Measurements from ENCODE around the gene NUCKS1. TPM values are rescaled to one million over a fixed set of nuclear protein-coding genes. Genes with fewer than 3 reads are reported as not detected.

NUCKS1 gene
- total and polyA plus RNA-seq, 2 of the 13 experiments (the other 11 are each of a cell fraction or from before 2014, with no cell fraction given), result 35.5 to 117 TPM

DNA sequence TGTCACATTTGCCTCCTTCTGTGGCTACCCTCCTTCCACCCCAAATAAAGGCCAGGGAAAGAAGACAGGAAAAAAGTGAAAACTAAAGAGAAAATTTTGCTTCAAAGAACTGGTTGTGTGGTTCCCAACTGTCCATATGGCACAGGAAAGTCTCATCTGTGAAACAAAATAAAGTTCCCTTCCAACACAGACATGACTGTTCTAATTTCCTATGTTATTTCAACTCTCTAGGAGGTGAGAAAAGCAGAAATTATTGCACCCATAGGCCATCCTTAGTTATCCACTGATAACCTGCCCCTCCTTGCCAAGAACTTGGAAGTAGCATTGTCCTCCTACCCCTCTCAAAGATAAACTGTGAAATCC, 33.4 kb upstream of the NUCKS1 start:
- in situ Hi-C loops (cut with HindIII; ENCODE audit: extremely low pct_ligation_motif_present, low pct_unique_long_range_greater_than_20kb), result no loop called here
- DNase-seq (ENCODE audit: low spot score) (no peak), FAIRE-seq (no peak), ATAC-seq (no peak)
- no peaks in the 10 kb centered on the region for H3K36me3 ChIP-seq (replicated peaks in 1 of 2; ENCODE audit: control insufficient read depth in 1 of 2, insufficient read depth in 2 of 2, low read length in 2 of 2)
- H3K9ac ChIP-seq (ENCODE audit: insufficient read depth, low read depth, low read length), result no peak overlapping the region
- POLR2A ChIA-PET, result no interaction called here
- CTCF ChIA-PET (ENCODE audit: low intra/inter-chr PET ratio, low total read pairs), result no interaction called here
- no peaks in the 10 kb centered on the region for H3K79me2 ChIP-seq (ENCODE audit: insufficient read depth, low read length)
- no TSS peak for BruUV-seq (replicated peaks)
- no peak overlapping the region for H3K4me3 ChIP-seq (replicated peaks in 1 of 3; ENCODE audit: insufficient read depth in 1 of 3, low read depth in 2 of 3, low read length in 3 of 3)
- no peaks in the 10 kb centered on the region for H4K20me1 ChIP-seq (ENCODE audit: insufficient read depth, low read length)
- H3K27me3 ChIP-seq (ENCODE audit: control insufficient read depth in 1 of 2, insufficient read depth in 2 of 2, low read length in 2 of 2), result peaks cover 0 to 5% of the 10 kb centered on the region in 2 experiments; a peak in 1 of 5 replicates
- intact Hi-C loops (cut with micrococcal nuclease; ENCODE audit: unreplicated experiment), result no loop called here
- H2AFZ ChIP-seq (ENCODE audit: low read length), result no peak overlapping the region
- no peaks in the 10 kb centered on the region for H3K9me3 ChIP-seq (ENCODE audit: low read length)
- TF ChIP-seq, protein P1, sequence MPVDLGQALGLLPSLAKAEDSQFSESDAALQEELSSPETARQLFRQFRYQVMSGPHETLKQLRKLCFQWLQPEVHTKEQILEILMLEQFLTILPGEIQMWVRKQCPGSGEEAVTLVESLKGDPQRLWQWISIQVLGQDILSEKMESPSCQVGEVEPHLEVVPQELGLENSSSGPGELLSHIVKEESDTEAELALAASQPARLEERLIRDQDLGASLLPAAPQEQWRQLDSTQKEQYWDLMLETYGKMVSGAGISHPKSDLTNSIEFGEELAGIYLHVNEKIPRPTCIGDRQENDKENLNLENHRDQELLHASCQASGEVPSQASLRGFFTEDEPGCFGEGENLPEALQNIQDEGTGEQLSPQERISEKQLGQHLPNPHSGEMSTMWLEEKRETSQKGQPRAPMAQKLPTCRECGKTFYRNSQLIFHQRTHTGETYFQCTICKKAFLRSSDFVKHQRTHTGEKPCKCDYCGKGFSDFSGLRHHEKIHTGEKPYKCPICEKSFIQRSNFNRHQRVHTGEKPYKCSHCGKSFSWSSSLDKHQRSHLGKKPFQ (CRISPR knock-in tag; IDR thresholded peaks at IDR 0.05; ENCODE audit: insufficient replicate concordance), result no peak
- TF ChIP-seq TCF7L2 (IDR thresholded peaks at IDR 0.05; ENCODE audit: low read depth, low read length) (no peak), ZNF747 (CRISPR knock-in tag; IDR thresholded peaks at IDR 0.05; ENCODE audit: borderline replicate concordance) (no peak), MATR3 (CRISPR knock-in tag; IDR thresholded peaks at IDR 0.05) (no peak), YY1 (IDR thresholded peaks at IDR 0.05; ENCODE audit: insufficient read depth, insufficient replicate concordance, low read depth, low read length) (no peak), GATAD1 (CRISPR knock-in tag; IDR thresholded peaks at IDR 0.05) (no peak), ZNF629 (CRISPR knock-in tag; conservative IDR thresholded peaks at IDR 0.05) (no peak), CHD2 (IDR thresholded peaks at IDR 0.05; ENCODE audit: low read depth, low read length) (no peak), SP4 (CRISPR knock-in tag; IDR thresholded peaks at IDR 0.05) (no peak), ZNF317 (CRISPR knock-in tag; IDR thresholded peaks at IDR 0.05) (no peak)
- no peaks in the 10 kb centered on the region for H3K4me1 ChIP-seq (ENCODE audit: insufficient read depth, low read length)
- H3K4me2 ChIP-seq (ENCODE audit: low read depth, low read length), result no peak overlapping the region
- H3K27ac ChIP-seq (ENCODE audit: extremely low read length, insufficient read depth, low read length), result no peak overlapping the region

Measured in HepG2 (cell line).